SK-N-SH (cell line): Measurements from ENCODE around the gene UBA1. TPM values are rescaled to one million over a fixed set of nuclear protein-coding genes. Genes with fewer than 3 reads are reported as not detected.

ENCODE experiments used
- CTCF ChIA-PET: fragments of 300-600, 350-600 bp; formaldehyde crosslinking; extraction: SDS; loops from one replicate; lab custom pipeline; 2021; lab: Yijun Ruan, JAX
- POLR2A ChIA-PET: fragments of 350-600 bp; sonication (Branson Sonifier 250); formaldehyde crosslinking; extraction: SDS; loops from one replicate; lab custom pipeline; 2020; ENCODE audit warnings: antibody characterized with exemption, inconsistent platforms; lab: Yijun Ruan, JAX
- DNase-seq: peaks from one replicate; pipeline ENCODE4 v3.0.0; 2012
- H2AFZ ChIP-seq: fragments of 200-600 bp; sonication (generic); 2 replicates; pipeline ENCODE4 v1.8.1; 2016; ENCODE audit warnings: antibody characterized with exemption, mild to moderate bottlenecking, low read depth
- H3F3A ChIP-seq: fragments of 200-600 bp; sonication (generic); replicated peaks from 2 replicates; pipeline ENCODE3; 2016; ENCODE audit warnings: antibody characterized with exemption, mild to moderate bottlenecking; ENCODE audit not compliant: insufficient read depth
- H3K27ac ChIP-seq, 2 experiments: fragments of 200-500 bp in 1 of 2; fragments of 200-600 bp in 1 of 2; sonication (Bioruptor generic) in 1 of 2; sonication (generic), shearing (Covaris generic) in 1 of 2; 2 replicates each; pipeline versions ENCODE4 v1.5.1 to v1.6.1; 2014 to 2016; ENCODE audit warnings: low read depth in 2 of 2, inconsistent platforms in 1 of 2, low read length in 1 of 2, mild to moderate bottlenecking in 1 of 2, mixed read lengths in 1 of 2
- H3K27me3 ChIP-seq: fragments of 200-600 bp; sonication (generic), shearing (Covaris generic); 2 replicates; pipeline ENCODE4 v1.6.1; 2016; ENCODE audit warnings: mixed run types; ENCODE audit not compliant: insufficient read depth
- H3K36me3 ChIP-seq, 2 experiments: fragments of 200-500 bp in 1 of 2; fragments of 200-600 bp in 1 of 2; sonication (Bioruptor generic) in 1 of 2; sonication (generic) in 1 of 2; replicated peaks in 1 of 2; 2 replicates each; pipeline versions ENCODE3 to v1.5.1; 2014 to 2016; ENCODE audit warnings: low read length in 1 of 2, mild to moderate bottlenecking in 1 of 2; ENCODE audit not compliant: insufficient read depth in 2 of 2, control insufficient read depth in 1 of 2
- H3K4me1 ChIP-seq, 2 experiments: fragments of 200-500 bp in 1 of 2; fragments of 200-600 bp in 1 of 2; sonication (Bioruptor generic) in 1 of 2; sonication (generic), shearing (Covaris generic) in 1 of 2; 2 replicates each; pipeline versions ENCODE4 v1.5.1 to v1.6.1; 2014 to 2016; ENCODE audit warnings: low read depth in 1 of 2, low read length in 1 of 2, mixed run types in 1 of 2; ENCODE audit not compliant: insufficient read depth in 2 of 2, control insufficient read depth in 1 of 2
- H3K4me2 ChIP-seq: fragments of 200-600 bp; sonication (generic), shearing (Covaris generic); 2 replicates; pipeline ENCODE4 v1.6.1; 2017; ENCODE audit warnings: mixed run types
- H3K4me3 ChIP-seq, 2 experiments: fragments of 200-500 bp in 1 of 2; fragments of 200-600 bp in 1 of 2; sonication (Bioruptor generic) in 1 of 2; sonication (generic), shearing (Covaris generic) in 1 of 2; 2 replicates each; pipeline versions ENCODE4 v1.5.1 to v1.8.1; 2014 to 2016; ENCODE audit warnings: low read depth in 2 of 2, inconsistent platforms in 1 of 2, low read length in 1 of 2, mild to moderate bottlenecking in 1 of 2, mixed read lengths in 1 of 2, moderate library complexity in 1 of 2
- H3K79me2 ChIP-seq: fragments of 200-600 bp; sonication (generic); 2 replicates; pipeline ENCODE4 v1.8.1; 2017; ENCODE audit warnings: mild to moderate bottlenecking; ENCODE audit not compliant: insufficient read depth
- H3K9ac ChIP-seq: fragments of 200-600 bp; sonication (generic); 2 replicates; pipeline ENCODE4 v1.6.1; 2017; ENCODE audit warnings: mixed run types
- H3K9me2 ChIP-seq: fragments of 200-600 bp; sonication (generic); 2 replicates; pipeline ENCODE4 v1.6.1; 2017; ENCODE audit warnings: mixed run types
- H3K9me3 ChIP-seq: fragments of 200-600 bp; sonication (generic); 2 replicates; pipeline ENCODE4 v1.6.1; 2017; ENCODE audit warnings: mixed run types, mild to moderate bottlenecking, moderate library complexity
- H4K20me1 ChIP-seq: fragments of 200-600 bp; sonication (generic); 2 replicates; pipeline ENCODE4 v1.6.1; 2017; ENCODE audit warnings: mild to moderate bottlenecking, mixed run types; ENCODE audit not compliant: insufficient read depth
- CHD2 ChIP-seq: fragments of 150-350 bp; IDR thresholded peaks from 2 replicates; pipeline ENCODE4 v1.6.1; 2018; ENCODE audit warnings: low read length; ENCODE audit not compliant: partially characterized antibody
- CTCF ChIP-seq: fragments of 200-600 bp; sonication (generic); IDR thresholded peaks from 2 replicates; pipeline ENCODE4 v1.6.1; 2017; ENCODE audit warnings: antibody characterized with exemption, mild to moderate bottlenecking, moderate library complexity
- ELF1 ChIP-seq: IDR thresholded peaks from 2 replicates; pipeline ENCODE4 v1.4.0; 2012
- EP300 ChIP-seq, 2 experiments: IDR thresholded peaks; 2 replicates each; pipeline versions ENCODE4 v1.4.0 to v1.6.1; 2012; ENCODE audit warnings: borderline replicate concordance in 1 of 2, low read depth in 1 of 2, low read length in 1 of 2
- FOSL2 ChIP-seq: IDR thresholded peaks from 2 replicates; pipeline ENCODE4 v1.4.0; 2012; ENCODE audit warnings: low read depth, mild to moderate bottlenecking, moderate library complexity, borderline replicate concordance
- FOXJ3 ChIP-seq: sonication (generic); formaldehyde crosslinking; IDR thresholded peaks from 2 replicates; pipeline ENCODE4 v1.5.1; 2020; ENCODE audit warnings: mild to moderate bottlenecking, missing genetic modification reagents
- GABPA ChIP-seq: IDR thresholded peaks from 2 replicates; pipeline ENCODE4 v1.4.0; 2012; ENCODE audit warnings: low read depth, mild to moderate bottlenecking
- GATA2 ChIP-seq: sonication (generic); formaldehyde crosslinking; IDR thresholded peaks from 2 replicates; pipeline ENCODE4 v1.5.0; 2020; ENCODE audit warnings: mild to moderate bottlenecking, missing genetic modification reagents
- MAX ChIP-seq: IDR thresholded peaks from 2 replicates; pipeline ENCODE4 v1.4.0; 2012; ENCODE audit warnings: low read depth
- MXI1 ChIP-seq: IDR thresholded peaks from 2 replicates; pipeline ENCODE4 v1.6.1; 2012; ENCODE audit warnings: mild to moderate bottlenecking, low read depth, low read length, improper control_type of control experiment
- NFIC ChIP-seq: IDR thresholded peaks from 2 replicates; pipeline ENCODE4 v1.4.0; 2012; ENCODE audit warnings: borderline replicate concordance
- NRF1 ChIP-seq: IDR thresholded peaks from 2 replicates; pipeline ENCODE4 v1.6.1; 2012; ENCODE audit warnings: low read depth, mild to moderate bottlenecking, low read length
- PBX3 ChIP-seq: IDR thresholded peaks from 2 replicates; pipeline ENCODE4; 2012
- RAD21 ChIP-seq: IDR thresholded peaks from 2 replicates; pipeline ENCODE4 v1.6.1; 2012; ENCODE audit warnings: mild to moderate bottlenecking, low read length
- RCOR1 ChIP-seq: fragments of 150-350 bp; IDR thresholded peaks from 2 replicates; pipeline ENCODE4 v1.6.1; 2017; ENCODE audit warnings: antibody characterized with exemption, low read length
- RFX5 ChIP-seq: IDR thresholded peaks from 2 replicates; pipeline ENCODE4 v1.6.1; 2012; ENCODE audit warnings: mild to moderate bottlenecking, improper control_type of control experiment, low read length
- SIN3A ChIP-seq: IDR thresholded peaks from 2 replicates; pipeline ENCODE4 v1.6.1; 2012; ENCODE audit warnings: low read depth, mild to moderate bottlenecking, low read length, moderate library complexity, borderline replicate concordance
- SMC3 ChIP-seq: IDR thresholded peaks from 2 replicates; pipeline ENCODE4 v1.6.1; 2012; ENCODE audit warnings: low read depth, low read length, improper control_type of control experiment
- TCF12 ChIP-seq: IDR thresholded peaks from 2 replicates; pipeline ENCODE4 v1.4.0; 2012
- TEAD4 ChIP-seq: IDR thresholded peaks from 2 replicates; pipeline ENCODE4 v1.4.0; 2012; ENCODE audit warnings: mild to moderate bottlenecking, borderline replicate concordance; ENCODE audit not compliant: insufficient read depth
- WGBS: methylation state at CpG from one replicate; pipeline ENCODE4 v1.1.6; 2017; ENCODE audit warnings: low lambda C conversion rate; 5-methylcytosine and 5-hydroxymethylcytosine counted together
- polyA plus RNA-seq, 3 experiments: library from polyadenylated mRNA; depleted of rRNA; stranded (reverse); fragments of >200 nt; gene quantifications; 2 replicates each; pipeline ENCODE4 v1.2.3, GENCODE V29; 2012

The UBA1 gene
- polyA plus RNA-seq, 1 of the 3 experiments (the other 2 are of a cell fraction) = 283 TPM

GRCh38 chrX:47169726-47170515 is 23.7 kb upstream of the UBA1 start:
- no peak overlapping the region for H3K4me2 ChIP-seq
- WGBS = 55% methylated on average over 10 of the region's 13 CpGs

GRCh38 chrX:47170861-47171692 is 22.6 kb upstream of the UBA1 start:
- Histone ChIP-seq H3K9ac (no peak overlapping the region), H3F3A (no peaks in the 10 kb centered on the region), H3K27me3 (peaks cover 28% of the 10 kb centered on the region; the same call in 1 of the 2 replicates), H4K20me1 (no peaks in the 10 kb centered on the region), H3K4me2 (no peak overlapping the region), H3K9me2 (no peaks in the 10 kb centered on the region), H3K9me3 (no peaks in the 10 kb centered on the region), H3K4me1 (no peaks in the 10 kb centered on the region), H3K36me3 (peaks cover 0 to 10% of the 10 kb centered on the region in 2 experiments), H3K4me3 (no peak overlapping the region), H3K79me2 (peaks cover 14% of the 10 kb centered on the region), H2AFZ (no peak overlapping the region), H3K27ac (no peak overlapping the region)
- ChIA-PET POLR2A (no interaction called here), CTCF (no interaction called here)
- WGBS = 50% methylated on average over 14 of the region's 34 CpGs
- peak; percentile 20 for DNase-seq
- TF ChIP-seq TEAD4 (no peak), ELF1 (no peak), CHD2 (no peak), RAD21 (no peak), MXI1 (no peak), RCOR1 (no peak), SMC3 (no peak), FOXJ3 (no peak), NRF1 (no peak), SIN3A (no peak), TCF12 (no peak), PBX3 (no peak), GATA2 (no peak), FOSL2 (no peak), GABPA (no peak), RFX5 (no peak), CTCF (no peak)

More at GRCh38 chrX:47169726-47170515, 23.7 kb upstream of the UBA1 start:
- TF ChIP-seq MAX = no peak
- TF ChIP-seq SIN3A = no peak
- no peak for TF ChIP-seq NFIC
- TF ChIP-seq EP300 (IDR thresholded peaks at IDR 0.05; ENCODE audit: borderline replicate concordance in 1 of 2, low read depth in 1 of 2, low read length in 1 of 2) = no peak
- TF ChIP-seq, all 33 proteins: peak for 0
- Histone ChIP-seq H4K20me1 (no peaks in the 10 kb centered on the region), H3K9me3 (no peaks in the 10 kb centered on the region), H3K4me3 (no peak overlapping the region), H3K36me3 (peaks cover 0 to 10% of the 10 kb centered on the region in 2 experiments), H3K79me2 (peaks cover 22% of the 10 kb centered on the region), H3F3A (no peaks in the 10 kb centered on the region), H2AFZ (no peak overlapping the region), H3K4me1 (no peaks in the 10 kb centered on the region), H3K27me3 (peaks cover 33% of the 10 kb centered on the region; the same call in 1 of the 2 replicates), H3K9me2 (no peaks in the 10 kb centered on the region), H3K9ac (no peak overlapping the region), H3K27ac (no peak overlapping the region)
- DNase-seq = peak; percentile 14
- ChIA-PET CTCF (no interaction called here), POLR2A (no interaction called here)
